ENCODE measurements around the gene GRM7. TPM values are rescaled to one million over a fixed set of nuclear protein-coding genes. Genes with fewer than 3 reads are reported as not detected.

The GRM7 gene
- total and polyA plus RNA-seq, 4 donors: 0.08 to 0.33 TPM; not detected in 2

- DNase-seq (ENCODE audit: low spot score): no peak
- TF ChIP-seq HNF4G (IDR thresholded peaks at IDR 0.05) (no peak), MAX (IDR thresholded peaks at IDR 0.05) (no peak), FOXA1 (IDR thresholded peaks at IDR 0.05) (no peak), RAD21 (IDR thresholded peaks at IDR 0.05) (no peak)
Measured at GRCh38 chr3:7288133-7288532, 427.2 kb downstream of the GRM7 start.

GRCh38 chr3:7289121-7289520 lies 428.2 kb downstream of the GRM7 start:
- Histone ChIP-seq H3K4me3 (ENCODE audit: low read depth in 1 of 3, low read length in 3 of 3) (no peak overlapping the region), H3K4me1 (ENCODE audit: control insufficient read depth in 4 of 4, insufficient read depth in 4 of 4, low read length in 3 of 4) (no peaks in the 10 kb centered on the region), H3K36me3 (ENCODE audit: control insufficient read depth in 4 of 4, insufficient read depth in 3 of 4, low read depth in 1 of 4, low read length in 3 of 4) (no peaks in the 10 kb centered on the region), H3K9me3 (ENCODE audit: control insufficient read depth in 4 of 4, low read length in 3 of 4) (no peaks in the 10 kb centered on the region), H3K9ac (ENCODE audit: low read depth in 1 of 2, low read length in 2 of 2) (no peak overlapping the region), H3K27me3 (ENCODE audit: control insufficient read depth in 4 of 4, insufficient read depth in 4 of 4, low read length in 3 of 4) (no peaks in the 10 kb centered on the region), H3K27ac (ENCODE audit: low read depth in 1 of 2, low read length in 2 of 2) (no peak overlapping the region)
- DNase-seq (ENCODE audit: low spot score): no peak
- 66% methylated on average over 1 of the region's 1 CpG for WGBS
- TF ChIP-seq FOXA1 (IDR thresholded peaks at IDR 0.05): no peak
- TF ChIP-seq JUND (IDR thresholded peaks at IDR 0.05): no peak
- no peak for TF ChIP-seq RAD21 (IDR thresholded peaks at IDR 0.05)
- TF ChIP-seq SP1 (IDR thresholded peaks at IDR 0.05): no peak
- no peak for TF ChIP-seq NR2F2 (IDR thresholded peaks at IDR 0.05)
- no peak for TF ChIP-seq HNF4A (conservative IDR thresholded peaks at IDR 0.05)
- no peak for TF ChIP-seq ZBTB33 (IDR thresholded peaks at IDR 0.05)
- TF ChIP-seq ATF3 (IDR thresholded peaks at IDR 0.05): no peak
- no peak for TF ChIP-seq REST (IDR thresholded peaks at IDR 0.05)
- no peak for TF ChIP-seq CTCF (IDR thresholded peaks at IDR 0.05; ENCODE audit: low read depth, low read length, missing input control)
- TF ChIP-seq TAF1 (conservative IDR thresholded peaks at IDR 0.05): no peak
- TF ChIP-seq FOXA2 (IDR thresholded peaks at IDR 0.05): no peak
- TF ChIP-seq HNF4G (IDR thresholded peaks at IDR 0.05): no peak
- no peak for TF ChIP-seq RXRA (IDR thresholded peaks at IDR 0.05)
- TF ChIP-seq MAX (IDR thresholded peaks at IDR 0.05): no peak
- no peak for TF ChIP-seq YY1 (IDR thresholded peaks at IDR 0.05)
- TF ChIP-seq GABPA (IDR thresholded peaks at IDR 0.05 in 1 of 2, conservative IDR thresholded peaks at IDR 0.05 in 1 of 2): no peak

More at GRCh38 chr3:7288133-7288532, 427.2 kb downstream of the GRM7 start:
- Histone ChIP-seq H3K9me3 (ENCODE audit: control insufficient read depth in 4 of 4, low read length in 3 of 4) (no peaks in the 10 kb centered on the region), H3K4me1 (ENCODE audit: control insufficient read depth in 4 of 4, insufficient read depth in 4 of 4, low read length in 3 of 4) (no peaks in the 10 kb centered on the region), H3K27ac (ENCODE audit: low read depth in 1 of 2, low read length in 2 of 2) (no peak overlapping the region), H3K9ac (ENCODE audit: low read depth in 1 of 2, low read length in 2 of 2) (no peak overlapping the region), H3K4me3 (ENCODE audit: low read depth in 1 of 3, low read length in 3 of 3) (no peak overlapping the region), H3K36me3 (ENCODE audit: control insufficient read depth in 4 of 4, insufficient read depth in 3 of 4, low read depth in 1 of 4, low read length in 3 of 4) (no peaks in the 10 kb centered on the region), H3K27me3 (ENCODE audit: control insufficient read depth in 4 of 4, insufficient read depth in 4 of 4, low read length in 3 of 4) (no peaks in the 10 kb centered on the region)
- 57% methylated on average over 3 of the region's 3 CpGs for WGBS

All from liver (tissue), 9 donors.